GM19397 (cell line): ENCODE measurements around the gene MRPL4.
"Not testable (repeated sequence)": the region's sequence is repeated elsewhere in the genome, so short reads cannot be mapped to it uniquely, and the experiment has no call there.

Experiments
- ATAC-seq: cut with Tn5 transposase; IDR thresholded peaks from one replicate; pipeline ENCODE4 v1.9.1; 2021; ENCODE audit warnings: mild to moderate bottlenecking, moderate library complexity; ENCODE audit not compliant: unreplicated experiment

Gene MRPL4

GRCh38 chr19:10230173-10230860 lies 21.7 kb upstream of the MRPL4 start:
- no peak for ATAC-seq

DNA sequence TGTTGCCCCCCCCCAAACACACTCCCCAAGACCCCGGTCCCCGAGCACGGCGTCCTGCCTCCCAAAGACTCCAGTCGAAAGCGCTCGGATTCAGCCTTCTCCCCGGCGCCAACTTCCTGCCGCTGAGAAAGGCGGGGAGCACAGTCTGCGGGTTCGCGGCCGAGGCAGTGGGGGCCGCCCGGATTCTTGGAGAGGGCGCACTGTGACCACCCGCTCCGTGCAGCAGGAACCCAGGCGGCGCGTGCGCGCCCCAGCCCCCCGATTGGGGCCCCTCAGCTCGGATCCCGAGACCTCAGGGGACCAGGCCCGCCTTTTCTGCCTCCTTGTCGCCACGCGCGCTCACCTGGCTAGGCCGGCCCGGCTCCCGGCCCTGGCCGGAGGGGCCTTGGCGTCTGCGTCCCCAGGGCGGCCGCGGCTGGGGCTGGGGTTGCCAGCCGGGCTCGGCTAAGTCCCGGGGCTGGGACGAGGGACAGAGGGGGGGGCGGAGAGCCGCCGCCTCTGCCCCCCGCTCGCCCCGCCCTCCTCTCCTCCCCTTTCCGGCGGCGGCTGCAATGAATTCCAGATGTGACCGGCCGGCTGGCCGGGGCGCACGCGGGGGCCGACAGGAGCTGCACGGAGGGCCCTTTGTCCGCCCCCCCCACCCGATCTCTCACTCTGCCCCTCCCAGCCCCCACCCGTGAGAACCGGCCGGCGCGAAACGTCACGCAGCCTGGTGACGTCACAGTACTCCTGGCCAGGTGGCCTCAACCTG lies 21.0 kb upstream of the MRPL4 start, which contains the start of gene S1PR2:
TSS of gene S1PR2 (minus strand) at position 471 of the 751 bp plus-strand sequence. CDS start 6,426 bp downstream, outside the sequence.
- peak; percentile 45 for ATAC-seq

GRCh38 chr19:10231612-10232228 lies 20.3 kb upstream of the MRPL4 start:
- ATAC-seq = no peak

DNA sequence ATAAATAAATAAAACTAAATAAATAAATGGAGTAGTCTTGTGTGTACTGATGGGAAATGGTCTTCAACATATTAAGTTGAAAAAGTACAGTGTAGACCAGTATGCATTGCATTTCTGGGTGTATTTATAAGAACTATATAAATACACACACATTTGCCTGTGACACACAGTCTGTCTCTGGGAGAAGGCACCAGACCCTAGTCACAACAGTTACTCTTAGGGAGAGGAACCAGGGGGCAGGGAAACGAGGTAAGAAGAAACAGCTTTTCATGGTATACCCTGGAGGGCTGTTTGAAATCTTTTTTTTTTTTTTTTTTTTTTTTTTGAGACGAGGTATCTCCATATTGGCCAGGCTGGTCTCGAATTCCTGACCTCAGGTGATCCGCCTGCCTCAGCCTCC lies 18.1 kb upstream of the MRPL4 start:
- no peak for ATAC-seq

GRCh38 chr19:10235003-10235402 lies 17.0 kb upstream of the MRPL4 start:
- no peak for ATAC-seq

DNA sequence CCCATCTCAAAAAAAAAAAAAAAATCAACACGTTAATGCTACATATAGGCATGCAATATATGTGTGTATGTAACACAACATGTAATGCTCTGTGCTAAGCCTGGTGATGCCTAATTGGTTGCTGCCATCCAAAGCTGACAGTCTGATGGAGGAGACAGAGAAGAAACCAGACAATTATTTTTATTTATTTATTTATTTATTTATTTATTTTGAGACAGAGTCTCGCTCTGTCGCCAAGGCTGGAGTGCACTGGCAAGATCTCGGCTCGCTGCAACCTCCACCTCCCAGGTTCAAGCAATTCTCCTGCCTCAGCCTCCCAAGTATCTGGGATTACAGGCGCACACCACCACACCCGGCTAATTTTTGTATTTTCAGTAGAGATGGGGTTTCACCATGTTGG lies 16.6 kb upstream of the MRPL4 start:
- not testable (repeated sequence) for ATAC-seq

DNA sequence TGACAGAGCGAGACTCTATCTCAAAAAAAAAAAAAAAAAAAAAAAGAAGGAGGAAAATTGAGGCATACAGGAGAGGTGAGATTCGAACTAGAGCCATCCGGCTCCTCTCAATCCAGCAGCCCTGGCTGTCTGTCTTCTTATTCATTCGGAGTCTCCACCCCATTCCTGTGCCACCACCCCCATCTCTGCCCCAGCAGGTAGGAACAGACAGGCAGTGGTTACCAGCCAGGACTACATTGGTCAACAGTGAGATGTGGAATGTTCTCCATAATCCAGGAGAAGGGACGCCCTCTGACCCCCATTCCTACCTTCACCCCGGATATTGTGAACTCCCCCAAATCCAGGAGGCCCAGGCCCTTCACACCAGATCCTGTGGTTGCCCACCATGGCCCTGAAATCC lies 14.3 kb upstream of the MRPL4 start:
- no peak for ATAC-seq

DNA sequence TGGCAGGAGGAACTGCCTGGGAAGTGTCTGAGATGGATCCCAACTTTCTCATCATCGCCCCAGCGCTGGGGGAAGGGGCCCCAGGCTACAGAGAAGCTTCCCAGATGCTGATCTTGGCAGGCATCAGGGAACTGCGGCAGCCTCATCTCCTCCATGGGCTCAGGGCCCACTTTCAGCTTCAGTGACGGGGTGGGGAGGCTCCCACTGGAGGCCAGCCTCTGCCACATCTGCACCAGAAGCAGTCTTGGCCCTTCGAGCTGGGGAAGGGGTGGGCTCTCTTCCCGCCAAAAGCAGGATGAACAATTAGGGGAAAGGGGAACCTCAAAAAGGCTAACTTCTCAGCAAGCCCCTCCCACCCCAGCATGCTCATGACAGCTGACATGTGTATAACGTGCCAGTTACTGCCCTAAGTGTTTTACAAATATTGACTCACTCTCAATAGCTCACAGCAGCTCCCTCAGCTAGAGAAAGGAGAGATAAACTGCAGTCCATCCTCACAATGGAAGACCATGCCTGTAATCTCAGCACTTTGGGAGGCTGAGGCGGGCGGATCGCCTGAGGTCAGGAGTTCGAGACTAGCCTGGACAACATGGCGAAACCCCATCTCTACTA lies 13.7 kb upstream of the MRPL4 start:
- no peak for ATAC-seq

DNA sequence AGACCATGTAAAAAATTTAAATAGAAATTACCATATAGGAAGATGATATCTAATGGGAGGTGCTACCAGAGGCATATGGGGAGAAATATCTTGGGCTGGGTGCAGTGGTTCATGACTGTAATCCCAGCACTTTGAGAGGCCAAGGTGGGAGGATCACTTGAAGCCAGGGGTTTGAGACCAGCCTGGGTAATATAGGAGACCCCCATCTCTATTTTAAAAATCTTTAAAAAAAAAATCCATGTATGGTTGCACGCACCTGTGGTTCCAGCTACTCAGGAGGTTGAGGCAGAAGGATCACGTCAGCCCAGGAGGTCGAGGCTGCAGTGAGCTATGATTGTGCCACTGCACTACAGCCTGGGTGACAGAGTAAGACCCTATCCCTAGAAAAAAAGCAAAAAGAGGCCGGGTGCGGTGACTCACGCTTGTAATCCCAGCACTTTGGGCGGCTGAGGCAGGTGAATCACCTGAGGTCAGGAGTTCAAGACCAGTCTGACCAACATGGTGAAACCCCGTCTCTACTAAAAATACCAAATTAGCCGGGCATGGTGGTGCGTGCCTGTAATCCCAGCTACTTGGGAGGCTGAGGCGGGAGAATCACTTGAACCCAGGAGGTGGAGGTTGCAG lies 10.1 kb upstream of the MRPL4 start:
- ATAC-seq = not testable (repeated sequence)

GRCh38 chr19:10243606-10244005 lies 8.4 kb upstream of the MRPL4 start:
- ATAC-seq = no peak

DNA sequence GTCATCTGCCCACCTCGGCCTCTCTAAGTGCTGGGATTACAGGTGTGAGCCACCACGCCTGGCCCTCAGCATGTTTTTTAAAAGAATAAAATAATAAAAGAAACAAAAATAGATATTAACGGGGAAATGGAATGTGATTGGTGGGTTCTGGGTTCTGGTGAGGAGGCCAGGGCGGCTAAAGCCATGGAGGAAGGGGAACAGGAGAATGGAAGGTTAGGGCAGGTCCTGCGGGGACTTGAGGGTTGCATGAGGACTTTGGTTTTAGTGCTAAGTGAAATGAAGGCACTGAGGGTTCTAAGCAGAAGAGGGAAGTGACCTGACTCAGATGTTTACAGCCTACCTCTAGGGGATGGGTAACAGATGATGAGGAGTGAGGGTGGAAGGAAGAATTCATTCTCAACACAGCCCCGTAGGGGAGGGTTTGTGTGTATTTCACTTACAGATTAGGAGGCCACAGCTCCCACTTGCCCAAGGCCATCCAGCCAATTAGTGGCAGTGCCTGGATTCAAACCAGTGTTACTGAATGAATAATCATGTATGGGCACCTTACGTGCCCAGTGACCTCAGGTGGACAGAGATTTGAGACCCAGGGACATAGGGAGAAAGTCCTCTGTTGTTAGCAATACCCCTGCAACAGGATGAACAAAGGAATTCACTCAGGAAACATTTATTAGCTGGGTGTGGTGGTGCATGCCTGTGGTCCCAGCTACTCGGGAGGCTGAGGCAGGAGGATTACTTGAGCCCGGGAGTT lies 6.7 kb upstream of the MRPL4 start:
- ATAC-seq = no peak

DNA sequence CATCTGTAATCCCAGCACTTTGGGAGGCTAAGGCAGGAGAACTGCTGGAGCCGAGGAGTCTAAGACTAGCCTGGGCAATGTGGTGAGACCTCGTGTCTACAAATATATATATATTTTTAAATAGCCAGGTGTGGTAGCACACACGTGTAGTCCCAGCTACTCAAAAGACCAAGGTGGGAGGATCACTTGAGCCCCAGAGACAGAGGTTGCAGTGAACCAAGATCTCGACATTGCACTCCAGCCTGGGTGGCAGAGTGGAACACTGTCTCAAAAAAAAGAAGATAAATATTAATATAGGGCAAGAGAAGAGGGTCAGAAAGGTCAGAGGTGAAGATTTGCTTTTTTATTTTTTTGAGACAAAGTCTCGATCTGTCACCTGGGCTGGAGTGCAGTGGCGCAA lies 5.5 kb upstream of the MRPL4 start:
- ATAC-seq = no peak

DNA sequence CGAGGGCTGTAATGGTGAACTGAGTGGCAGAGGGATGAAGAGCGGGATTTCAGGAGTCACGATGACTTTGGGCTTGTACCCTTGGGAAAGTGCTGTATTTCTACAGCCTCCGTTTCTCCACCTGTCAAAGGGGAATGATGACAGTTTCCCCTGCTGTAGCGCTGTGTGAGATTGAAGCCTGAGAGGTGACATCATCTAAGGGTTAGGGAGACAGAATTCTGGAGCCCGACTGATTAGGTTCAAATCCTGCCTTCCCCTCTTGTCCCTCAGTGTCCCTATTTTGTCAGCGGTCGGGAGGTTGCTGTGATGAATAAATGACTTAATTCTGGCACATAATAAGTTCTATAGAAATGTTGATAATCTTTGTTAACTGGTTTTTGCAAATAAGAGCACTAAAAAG lies 693 bp downstream of the MRPL4 start:
- ATAC-seq = no peak

- ATAC-seq = no peak
These were observed 2.2 kb downstream of the MRPL4 start for GRCh38 chr19:10254244-10254643.

DNA sequence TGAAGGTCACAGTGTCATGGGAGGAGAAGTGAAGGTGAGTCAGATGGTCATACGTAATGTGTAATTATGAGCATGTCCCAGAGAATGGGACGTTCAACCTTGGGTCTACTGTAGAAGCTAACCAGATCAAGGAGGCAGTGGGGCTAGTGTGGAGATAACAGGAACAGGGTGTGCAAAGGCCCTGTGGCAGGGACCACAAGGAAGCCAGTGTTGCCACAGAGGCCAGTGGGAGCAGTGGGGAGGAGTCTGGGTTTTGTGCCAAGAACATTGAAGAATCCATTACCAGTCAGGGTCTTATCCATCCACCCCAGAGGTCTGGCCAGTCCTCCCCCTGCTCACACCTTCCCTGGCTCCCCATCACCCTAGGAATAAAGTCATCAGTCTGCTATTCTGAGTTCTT lies 3.3 kb downstream of the MRPL4 start:
- no peak for ATAC-seq

DNA sequence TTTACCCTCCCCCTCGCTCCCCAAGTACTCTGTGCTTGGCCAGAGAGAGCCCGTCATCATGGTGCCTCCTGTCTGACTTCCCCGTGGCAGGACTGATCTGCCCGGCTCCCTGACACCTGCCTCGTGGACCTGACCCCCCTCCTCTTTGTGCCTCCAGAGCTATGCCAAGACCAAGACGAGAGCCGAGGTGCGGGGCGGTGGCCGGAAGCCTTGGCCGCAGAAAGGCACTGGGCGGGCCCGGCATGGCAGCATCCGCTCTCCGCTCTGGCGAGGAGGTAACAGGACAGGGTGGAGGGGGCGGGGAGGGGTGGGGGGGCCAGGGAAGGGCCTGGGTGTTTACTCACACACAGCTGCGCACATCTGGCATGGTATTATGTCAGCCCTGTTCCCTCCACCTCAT lies 4.5 kb downstream of the MRPL4 start:
- no peak for ATAC-seq

- no peak for ATAC-seq
These were observed 5.1 kb downstream of the MRPL4 start for GRCh38 chr19:10256970-10257615.

DNA sequence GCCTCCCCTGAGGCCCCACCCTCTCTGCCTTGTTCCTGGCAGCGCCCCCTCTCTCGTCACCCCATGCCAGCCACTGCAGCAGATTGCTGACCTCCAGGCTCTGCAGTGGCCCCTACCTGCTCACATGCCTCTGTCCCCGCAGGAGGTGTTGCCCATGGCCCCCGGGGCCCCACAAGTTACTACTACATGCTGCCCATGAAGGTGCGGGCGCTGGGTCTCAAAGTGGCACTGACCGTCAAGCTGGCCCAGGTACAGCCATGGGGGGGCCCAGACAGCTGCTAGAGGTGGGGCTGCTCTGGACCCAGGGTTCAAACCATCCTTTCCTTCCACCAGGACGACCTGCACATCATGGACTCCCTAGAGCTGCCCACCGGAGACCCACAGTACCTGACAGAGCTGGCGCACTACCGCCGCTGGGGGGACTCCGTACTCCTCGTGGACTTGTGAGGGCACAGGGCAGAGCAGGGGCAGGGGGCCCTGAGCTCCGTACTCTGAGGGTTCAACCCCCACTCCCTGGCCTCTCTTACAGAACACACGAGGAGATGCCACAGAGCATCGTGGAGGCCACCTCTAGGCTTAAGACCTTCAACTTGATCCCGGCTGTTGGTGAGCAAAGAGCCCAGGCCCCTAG lies 6.2 kb downstream of the MRPL4 start:
- no peak for ATAC-seq

DNA sequence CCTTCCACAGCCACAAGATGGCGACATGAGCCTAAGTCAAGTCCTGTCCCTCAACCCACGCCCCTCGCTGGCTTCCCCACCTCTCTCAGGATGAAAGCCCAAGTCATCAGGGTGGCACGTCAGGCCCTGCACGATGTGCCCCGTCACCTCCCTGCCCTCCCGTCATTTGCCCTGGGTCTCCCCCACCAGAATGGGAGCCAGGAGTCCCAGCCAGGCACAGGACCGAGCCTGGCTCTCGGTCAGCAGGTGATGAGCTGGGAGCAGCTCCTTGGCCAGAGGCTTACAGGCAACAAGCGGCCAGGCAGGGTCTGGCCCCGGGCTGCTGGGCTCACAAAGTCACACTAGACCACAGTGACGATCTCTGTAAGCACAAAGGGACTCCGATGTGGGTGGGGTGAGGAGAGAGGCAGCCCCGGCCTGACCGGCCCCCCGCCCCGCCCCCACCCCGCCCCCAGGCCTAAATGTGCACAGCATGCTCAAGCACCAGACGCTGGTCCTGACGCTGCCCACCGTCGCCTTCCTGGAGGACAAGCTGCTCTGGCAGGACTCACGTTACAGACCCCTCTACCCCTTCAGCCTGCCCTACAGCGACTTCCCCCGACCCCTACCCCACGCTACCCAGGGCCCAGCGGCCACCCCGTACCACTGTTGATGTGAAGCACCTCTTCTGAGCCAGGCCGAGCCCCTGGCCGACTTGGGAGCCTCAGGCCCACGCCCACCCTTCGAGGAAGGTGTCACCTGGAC lies 7.3 kb downstream of the MRPL4 start:
- ATAC-seq = no peak
